Suprapubic skin (tissue), 4 donors: ENCODE measurements around the gene NECAB3.

Source experiments
- POLR2A ChIP-seq, 2 donors: fragments of 450-650 bp; IDR thresholded peaks; one replicate each; pipeline ENCODE4 v1.6.1; 2017; ENCODE audit warnings: antibody characterized with exemption in 2 of 2, mild to moderate bottlenecking in 2 of 2, moderate library complexity in 2 of 2
- POLR2AphosphoS5 ChIP-seq, 3 donors: sonication (generic); formaldehyde crosslinking; IDR thresholded peaks; one replicate each; pipeline ENCODE4 v1.6.1; 2017; ENCODE audit warnings: antibody characterized with exemption in 3 of 3
- TF ChIP-seq, protein P1 (sequence below), 2 donors: fragments of 200-600 bp in 1 of 2; fragments of 450-650 bp in 1 of 2; sonication (generic) in 1 of 2; IDR thresholded peaks; one replicate each; pipeline ENCODE4 v1.5.1; 2016 to 2019; ENCODE audit warnings: antibody characterized with exemption in 2 of 2, mild to moderate bottlenecking in 1 of 2, moderate library complexity in 1 of 2

DNA sequence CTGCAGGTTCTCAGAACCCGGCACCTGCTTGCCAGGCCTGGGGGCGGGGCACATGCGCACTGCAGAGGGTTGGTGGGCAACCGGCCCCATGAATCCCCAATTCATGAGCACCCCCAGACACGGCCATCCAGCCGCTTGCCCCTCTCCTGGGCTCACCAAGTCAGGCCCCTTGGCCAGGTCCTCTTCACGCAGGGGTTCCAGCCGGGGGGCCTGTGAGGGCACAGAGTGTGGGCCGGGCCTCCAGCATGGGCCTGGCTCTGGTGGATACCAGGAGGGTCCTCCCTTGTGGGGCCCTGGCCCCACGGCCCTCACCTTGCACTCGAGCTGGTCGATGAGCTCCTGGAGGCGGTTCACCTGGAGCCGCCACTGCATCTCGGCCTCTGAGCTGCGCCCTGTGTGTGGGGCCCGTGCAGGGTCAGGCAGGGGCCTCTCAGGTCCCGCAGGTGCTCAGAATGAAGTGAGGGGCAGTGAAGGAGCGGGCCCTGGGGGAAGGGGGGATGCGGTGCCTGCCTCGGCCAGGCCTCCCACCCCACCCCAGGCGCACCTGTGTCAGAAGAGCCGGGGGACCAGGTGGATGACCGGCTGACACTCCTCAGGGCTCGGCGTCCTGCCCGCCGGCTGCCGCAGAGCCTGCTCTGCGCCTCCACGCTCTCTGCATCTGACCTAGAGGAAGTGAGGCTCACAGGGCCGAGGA, 14.7 kb downstream of the NECAB3 start:
- TF ChIP-seq, protein P1, sequence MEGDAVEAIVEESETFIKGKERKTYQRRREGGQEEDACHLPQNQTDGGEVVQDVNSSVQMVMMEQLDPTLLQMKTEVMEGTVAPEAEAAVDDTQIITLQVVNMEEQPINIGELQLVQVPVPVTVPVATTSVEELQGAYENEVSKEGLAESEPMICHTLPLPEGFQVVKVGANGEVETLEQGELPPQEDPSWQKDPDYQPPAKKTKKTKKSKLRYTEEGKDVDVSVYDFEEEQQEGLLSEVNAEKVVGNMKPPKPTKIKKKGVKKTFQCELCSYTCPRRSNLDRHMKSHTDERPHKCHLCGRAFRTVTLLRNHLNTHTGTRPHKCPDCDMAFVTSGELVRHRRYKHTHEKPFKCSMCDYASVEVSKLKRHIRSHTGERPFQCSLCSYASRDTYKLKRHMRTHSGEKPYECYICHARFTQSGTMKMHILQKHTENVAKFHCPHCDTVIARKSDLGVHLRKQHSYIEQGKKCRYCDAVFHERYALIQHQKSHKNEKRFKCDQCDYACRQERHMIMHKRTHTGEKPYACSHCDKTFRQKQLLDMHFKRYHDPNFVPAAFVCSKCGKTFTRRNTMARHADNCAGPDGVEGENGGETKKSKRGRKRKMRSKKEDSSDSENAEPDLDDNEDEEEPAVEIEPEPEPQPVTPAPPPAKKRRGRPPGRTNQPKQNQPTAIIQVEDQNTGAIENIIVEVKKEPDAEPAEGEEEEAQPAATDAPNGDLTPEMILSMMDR (IDR thresholded peaks at IDR 0.05) = no peak
- no peak for TF ChIP-seq POLR2A (IDR thresholded peaks at IDR 0.05)
- no peak for TF ChIP-seq POLR2AphosphoS5 (IDR thresholded peaks at IDR 0.05)
